ENCODE measurements around the gene ACTBL2.
A peak's percentile ranks its signal among the peaks of the same experiment; 100 is the strongest.

ACTBL2 gene

DNA sequence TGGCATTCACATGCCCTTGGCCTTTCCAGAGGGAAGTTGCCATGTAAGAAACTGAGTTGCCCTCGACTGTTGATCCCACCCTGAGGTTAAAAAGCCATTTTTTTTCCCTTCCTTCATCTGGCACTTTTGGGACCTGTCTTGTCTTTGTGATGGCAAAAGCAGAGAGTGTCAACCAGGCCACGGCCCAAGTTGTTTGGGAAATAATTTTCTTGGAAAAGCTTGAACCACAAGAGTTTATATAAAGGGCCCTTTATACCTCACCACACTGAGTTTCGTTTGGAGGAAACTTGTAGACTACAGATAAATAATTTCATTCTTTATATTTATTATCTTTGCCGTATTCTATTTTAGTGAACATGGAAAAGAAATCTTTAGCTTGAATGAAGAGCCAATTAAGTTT is 34.3 kb downstream of the ACTBL2 start:
- no peak for DNase-seq

GRCh38 chr5:57447658-57448057 is 35.0 kb downstream of the ACTBL2 start:
- no peak for DNase-seq

GRCh38 chr5:57446966-57447365 is 35.6 kb downstream of the ACTBL2 start:
- no peak for DNase-seq

- no peak for DNase-seq
Measured at GRCh38 chr5:57445705-57446037, 36.9 kb downstream of the ACTBL2 start.

DNA sequence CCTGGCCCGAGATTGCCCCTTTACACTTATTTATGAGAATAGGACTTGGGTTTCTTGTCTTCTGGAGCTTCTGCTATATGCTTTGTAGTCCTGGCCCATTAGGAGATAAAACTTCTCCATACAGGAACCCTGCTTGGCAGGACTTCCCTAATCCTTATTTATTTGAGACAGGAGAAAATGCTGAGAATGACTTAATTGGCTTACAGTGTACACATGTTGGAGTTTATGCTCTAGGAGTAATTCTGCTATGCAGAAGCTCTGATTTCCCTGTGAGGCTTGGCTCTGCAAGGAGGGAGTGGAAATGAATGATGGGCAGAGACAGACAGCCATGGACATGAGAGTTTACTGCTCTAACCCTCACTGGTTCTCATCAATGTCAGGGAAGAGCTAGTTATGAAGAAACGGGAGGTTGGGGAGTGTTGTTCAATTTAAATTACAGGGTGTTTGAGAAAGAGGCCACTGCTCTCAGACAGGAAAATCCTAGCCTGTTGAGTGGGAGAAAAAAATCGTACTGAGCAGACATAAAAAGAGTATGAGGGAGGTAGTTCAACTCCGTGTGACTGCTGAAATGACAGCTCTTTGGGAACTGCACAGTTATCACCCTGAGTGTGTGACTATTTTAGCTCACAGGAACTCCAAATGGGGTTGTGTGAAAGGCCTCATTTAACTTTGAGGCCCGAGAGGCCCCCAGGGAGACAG is 37.5 kb downstream of the ACTBL2 start:
- DNase-seq = no peak

DNA sequence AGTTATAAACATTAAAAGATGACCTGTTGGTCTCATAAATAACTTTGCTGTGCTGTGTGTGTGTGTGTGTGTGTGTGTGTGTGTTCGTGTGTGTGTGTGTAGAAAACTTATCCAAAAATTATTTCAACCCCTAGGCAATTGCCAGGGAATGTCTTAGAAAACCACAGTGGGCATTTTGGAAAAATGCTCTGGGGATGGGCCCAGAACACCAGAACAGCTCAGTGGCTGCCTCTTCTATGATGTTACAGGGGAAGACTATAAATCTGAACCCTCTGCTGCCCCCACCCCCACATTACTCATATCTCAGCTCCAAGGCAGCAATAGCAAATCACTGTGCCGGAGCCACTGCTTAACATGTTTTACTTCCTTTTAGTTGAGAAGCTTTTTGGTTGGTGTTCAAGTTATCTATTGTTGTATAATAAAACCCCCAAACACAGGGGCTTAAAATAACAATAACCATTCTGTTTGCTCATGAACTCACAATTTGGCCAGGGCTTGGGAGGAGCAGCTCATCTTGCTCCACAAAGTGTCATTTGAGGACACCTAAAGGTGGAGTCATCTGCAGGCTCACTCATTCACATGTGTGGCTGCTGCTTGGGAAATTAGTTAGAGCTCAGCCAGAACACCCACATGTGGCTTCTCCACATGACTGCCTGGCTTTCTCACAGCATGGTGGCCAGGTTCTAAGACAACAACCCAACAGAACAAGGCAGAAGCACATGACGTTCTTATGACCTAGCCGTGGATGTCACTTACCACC is 40.4 kb downstream of the ACTBL2 start:
- DNase-seq = no peak

DNA sequence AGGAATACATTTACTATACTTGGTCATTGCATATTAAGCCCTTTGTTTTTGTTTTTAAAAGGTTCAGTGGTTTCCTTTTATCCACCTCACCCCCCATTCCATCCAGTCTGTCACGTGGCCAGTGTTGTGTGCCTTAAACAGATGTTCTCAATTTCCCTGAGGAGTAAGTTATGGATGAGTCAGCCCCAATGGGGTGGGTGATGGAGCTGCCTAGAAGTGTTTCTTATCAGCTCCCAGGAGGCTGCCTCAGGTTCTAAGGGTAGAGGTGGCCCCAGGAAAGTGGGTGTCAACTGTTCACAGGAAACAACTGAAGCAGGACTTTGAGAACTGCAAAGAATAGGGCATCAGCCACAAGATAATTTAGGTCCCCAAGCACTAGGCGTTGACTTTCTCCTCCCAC is 41.1 kb downstream of the ACTBL2 start:
- no peak for DNase-seq

GRCh38 chr5:57439601-57440000 is 43.0 kb downstream of the ACTBL2 start:
- DNase-seq = no peak

DNA sequence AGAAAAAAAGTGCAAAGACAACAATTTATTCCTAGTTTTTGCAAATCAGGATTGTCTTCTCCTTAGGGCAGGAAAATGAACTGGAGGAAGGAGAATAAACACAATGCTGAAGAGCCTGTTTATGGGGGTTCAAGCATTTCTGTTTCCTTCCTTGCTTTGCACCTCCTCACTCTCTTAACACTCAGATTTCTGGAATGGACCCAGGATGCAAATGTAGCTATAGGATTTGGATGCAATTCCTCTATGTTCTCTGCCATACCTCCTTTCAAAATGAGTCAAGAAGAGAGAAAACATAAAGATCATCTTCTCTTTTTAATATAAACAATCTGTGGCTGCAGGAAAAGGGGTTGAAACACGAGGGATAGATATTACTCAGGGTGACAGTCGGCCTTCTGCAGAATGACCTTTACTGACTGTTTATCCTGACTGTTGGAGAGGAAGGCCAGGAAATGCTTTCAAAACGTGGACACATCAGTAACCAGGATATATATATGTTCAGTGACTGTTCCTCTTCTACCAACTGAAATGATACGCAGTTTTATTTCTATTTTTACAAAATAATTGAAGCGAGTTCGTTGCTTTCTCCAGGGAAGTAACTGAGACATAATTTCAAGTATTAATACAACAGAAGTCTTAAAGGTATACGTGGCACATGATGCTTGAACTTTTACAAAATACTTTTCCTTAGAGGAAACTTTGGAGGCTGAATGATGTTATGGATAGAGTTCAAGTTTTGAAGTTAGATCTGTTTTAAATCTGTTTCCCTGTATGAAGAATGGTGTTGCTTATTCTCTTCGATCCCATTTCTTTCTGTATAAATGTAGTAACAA is 44.4 kb downstream of the ACTBL2 start:
- DNase-seq = no peak

GRCh38 chr5:57436586-57436985 is 46.0 kb downstream of the ACTBL2 start:
- DNase-seq = no peak

GRCh38 chr5:57435701-57436134 is 46.9 kb downstream of the ACTBL2 start:
- DNase-seq = no peak

GRCh38 chr5:57434683-57435082 is 47.9 kb downstream of the ACTBL2 start:
- no peak for DNase-seq

DNA sequence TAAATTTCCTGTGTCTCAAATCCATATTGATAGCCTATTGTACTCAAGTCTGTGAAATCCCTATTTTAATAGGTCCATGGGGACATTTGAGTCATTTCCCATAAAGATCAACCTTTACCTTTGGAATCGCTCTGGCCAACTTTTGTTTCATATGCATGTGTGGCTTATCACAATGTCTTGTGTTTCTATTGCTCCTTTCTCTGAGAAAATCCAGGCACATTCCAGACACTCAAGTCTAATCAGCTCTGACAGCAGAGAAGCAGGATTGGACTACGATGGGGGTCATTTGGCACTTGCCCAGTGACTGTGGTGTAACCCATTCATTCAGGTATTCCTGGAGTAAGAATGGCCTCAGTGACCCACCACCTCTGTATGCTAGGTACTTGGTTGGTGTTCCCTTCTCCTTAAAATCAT is 48.4 kb downstream of the ACTBL2 start:
- no peak for DNase-seq

GRCh38 chr5:57432876-57433275 is 49.7 kb downstream of the ACTBL2 start:
- DNase-seq = peak; percentile 64

- no peak for DNase-seq
Measured at GRCh38 chr5:57431759-57432158, 50.9 kb downstream of the ACTBL2 start.
